ENCODE measurements around the gene ACR.
A peak's percentile ranks its signal among the peaks of the same experiment; 100 is the strongest.

The ACR gene

DNA sequence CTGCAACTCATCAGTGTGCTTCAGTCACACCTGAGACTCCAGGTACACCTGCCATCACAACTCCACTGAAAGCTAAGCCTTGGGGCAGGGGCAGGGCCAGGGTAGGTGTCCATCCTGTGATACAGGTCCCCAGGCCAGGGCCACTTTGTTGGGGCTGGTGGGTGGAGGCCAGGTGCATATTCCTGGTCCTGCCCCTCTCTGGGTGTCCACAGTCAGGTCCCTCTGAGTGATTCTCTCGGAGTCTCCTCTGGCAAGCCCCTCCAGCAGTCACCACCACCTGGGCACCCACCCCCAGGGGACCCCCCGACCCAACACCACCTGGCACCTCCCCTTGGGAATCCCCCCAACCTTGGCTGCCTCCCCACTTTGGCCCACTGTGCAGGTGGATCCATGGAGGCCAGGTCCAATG lies 9.5 kb upstream of the ACR start:
- DNase-seq (ENCODE audit: low read depth): no peak
- H3K4me3 ChIP-seq (ENCODE audit: low read length): no peak overlapping the region
- TF ChIP-seq, protein P1, sequence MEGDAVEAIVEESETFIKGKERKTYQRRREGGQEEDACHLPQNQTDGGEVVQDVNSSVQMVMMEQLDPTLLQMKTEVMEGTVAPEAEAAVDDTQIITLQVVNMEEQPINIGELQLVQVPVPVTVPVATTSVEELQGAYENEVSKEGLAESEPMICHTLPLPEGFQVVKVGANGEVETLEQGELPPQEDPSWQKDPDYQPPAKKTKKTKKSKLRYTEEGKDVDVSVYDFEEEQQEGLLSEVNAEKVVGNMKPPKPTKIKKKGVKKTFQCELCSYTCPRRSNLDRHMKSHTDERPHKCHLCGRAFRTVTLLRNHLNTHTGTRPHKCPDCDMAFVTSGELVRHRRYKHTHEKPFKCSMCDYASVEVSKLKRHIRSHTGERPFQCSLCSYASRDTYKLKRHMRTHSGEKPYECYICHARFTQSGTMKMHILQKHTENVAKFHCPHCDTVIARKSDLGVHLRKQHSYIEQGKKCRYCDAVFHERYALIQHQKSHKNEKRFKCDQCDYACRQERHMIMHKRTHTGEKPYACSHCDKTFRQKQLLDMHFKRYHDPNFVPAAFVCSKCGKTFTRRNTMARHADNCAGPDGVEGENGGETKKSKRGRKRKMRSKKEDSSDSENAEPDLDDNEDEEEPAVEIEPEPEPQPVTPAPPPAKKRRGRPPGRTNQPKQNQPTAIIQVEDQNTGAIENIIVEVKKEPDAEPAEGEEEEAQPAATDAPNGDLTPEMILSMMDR (conservative IDR thresholded peaks at IDR 0.05; ENCODE audit: low read depth, low read length): no peak

DNA sequence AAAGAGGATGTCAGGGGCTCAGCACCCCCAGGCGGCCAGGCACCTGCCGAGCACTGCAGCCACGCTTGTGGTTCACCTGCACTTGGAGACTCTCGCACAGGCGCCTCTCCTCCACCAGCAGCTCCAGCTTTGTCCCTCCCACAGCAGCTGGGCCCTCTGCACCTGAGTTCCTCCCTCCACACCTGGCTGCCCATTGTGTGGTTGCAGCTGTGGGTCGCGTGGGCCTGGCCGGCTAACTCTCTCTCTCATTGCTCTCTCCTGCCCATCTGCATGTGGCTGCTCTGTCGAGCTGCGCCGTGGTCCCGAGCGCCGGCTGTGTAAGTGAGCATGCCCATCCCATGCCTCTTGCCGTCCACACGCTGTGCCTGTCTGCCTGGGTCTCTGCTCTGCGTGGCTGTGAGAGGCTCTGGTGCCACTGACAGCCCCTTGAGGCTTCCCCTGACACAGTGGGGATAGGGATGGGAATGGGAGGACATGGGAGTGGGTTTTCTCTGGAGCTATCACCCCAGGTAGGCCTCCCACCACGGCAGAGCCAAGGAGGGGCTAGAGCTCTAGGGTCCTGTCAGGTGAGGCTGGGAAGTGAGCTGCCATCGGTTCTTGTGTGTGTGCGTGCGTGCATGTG lies 8.5 kb upstream of the ACR start:
- TF ChIP-seq, protein P1 (conservative IDR thresholded peaks at IDR 0.05; ENCODE audit: low read depth, low read length): no peak
- no peak overlapping the region for H3K4me3 ChIP-seq (ENCODE audit: low read length)
- no peak for DNase-seq (ENCODE audit: low read depth)

DNA sequence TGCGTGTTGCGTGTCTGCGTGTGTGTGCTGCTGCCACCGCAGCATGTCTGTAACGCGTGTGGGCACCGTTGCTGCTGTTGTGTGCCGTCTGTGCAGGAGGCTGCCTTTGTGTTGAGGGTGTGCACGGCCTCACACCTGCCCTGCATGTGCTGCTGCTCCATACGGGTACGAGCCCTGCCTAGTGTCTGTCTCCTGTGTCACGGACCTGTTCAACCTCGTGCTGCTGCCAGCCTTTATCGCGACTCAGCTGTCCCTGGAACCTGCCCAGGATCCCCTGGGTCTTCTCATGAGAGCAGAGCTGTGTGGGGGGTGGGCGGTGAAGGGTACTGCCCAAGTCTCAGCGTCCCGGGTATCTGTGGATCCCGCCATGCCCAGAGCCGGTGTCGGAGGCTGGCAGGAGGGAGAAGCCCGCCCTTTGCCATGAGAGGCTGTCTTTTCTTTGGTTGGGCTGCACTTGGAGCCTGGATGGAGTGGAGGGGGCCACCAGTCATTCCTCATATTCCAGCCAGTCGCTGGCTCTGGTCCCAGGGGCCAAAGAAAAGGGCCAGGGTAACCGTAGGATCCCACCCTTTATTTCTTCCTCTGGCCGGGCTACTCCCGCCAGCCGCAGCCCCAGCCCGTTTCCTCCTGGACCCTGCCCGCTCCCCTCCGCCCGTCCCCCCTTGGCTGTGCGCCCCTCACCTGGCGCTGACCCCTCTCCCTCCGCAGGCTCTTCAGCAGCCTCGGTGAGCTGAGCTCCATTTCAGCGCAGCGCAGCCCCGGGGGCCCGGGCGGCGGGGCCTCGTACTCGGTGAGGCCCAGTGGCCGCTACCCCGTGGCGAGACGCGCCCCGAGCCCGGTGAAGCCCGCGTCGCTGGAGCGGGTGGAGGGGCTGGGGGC lies 7.8 kb upstream of the ACR start:
- DNase-seq (ENCODE audit: low read depth): no peak
- TF ChIP-seq, protein P1 (conservative IDR thresholded peaks at IDR 0.05; ENCODE audit: low read depth, low read length): no peak
- no peak overlapping the region for H3K4me3 ChIP-seq (ENCODE audit: low read length)

DNA sequence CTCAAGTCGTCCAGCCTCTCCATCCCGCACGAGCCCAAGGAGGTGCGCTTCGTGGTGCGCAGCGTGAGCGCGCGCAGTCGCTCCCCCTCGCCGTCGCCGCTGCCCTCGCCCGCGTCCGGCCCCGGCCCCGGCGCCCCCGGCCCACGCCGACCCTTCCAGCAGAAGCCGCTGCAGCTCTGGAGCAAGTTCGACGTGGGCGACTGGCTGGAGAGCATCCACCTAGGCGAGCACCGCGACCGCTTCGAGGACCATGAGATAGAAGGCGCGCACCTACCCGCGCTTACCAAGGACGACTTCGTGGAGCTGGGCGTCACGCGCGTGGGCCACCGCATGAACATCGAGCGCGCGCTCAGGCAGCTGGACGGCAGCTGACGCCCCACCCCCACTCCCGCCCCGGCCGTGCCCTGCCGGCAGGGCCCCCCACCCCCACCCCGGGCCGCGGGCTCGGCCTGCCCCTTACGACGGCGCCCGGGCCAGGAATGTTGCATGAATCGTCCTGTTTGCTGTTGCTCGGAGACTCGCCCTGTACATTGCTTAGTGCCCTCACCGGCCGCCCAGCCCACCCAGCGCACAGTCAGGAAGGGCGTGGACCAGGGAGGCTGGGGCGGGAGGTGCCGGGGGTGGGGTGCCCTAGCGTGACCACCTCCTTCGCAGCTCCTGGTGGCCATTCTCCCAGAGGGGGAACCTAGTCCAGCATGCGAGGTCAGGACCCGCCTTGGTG lies 6.9 kb upstream of the ACR start:
- no peak for DNase-seq (ENCODE audit: low read depth)

DNA sequence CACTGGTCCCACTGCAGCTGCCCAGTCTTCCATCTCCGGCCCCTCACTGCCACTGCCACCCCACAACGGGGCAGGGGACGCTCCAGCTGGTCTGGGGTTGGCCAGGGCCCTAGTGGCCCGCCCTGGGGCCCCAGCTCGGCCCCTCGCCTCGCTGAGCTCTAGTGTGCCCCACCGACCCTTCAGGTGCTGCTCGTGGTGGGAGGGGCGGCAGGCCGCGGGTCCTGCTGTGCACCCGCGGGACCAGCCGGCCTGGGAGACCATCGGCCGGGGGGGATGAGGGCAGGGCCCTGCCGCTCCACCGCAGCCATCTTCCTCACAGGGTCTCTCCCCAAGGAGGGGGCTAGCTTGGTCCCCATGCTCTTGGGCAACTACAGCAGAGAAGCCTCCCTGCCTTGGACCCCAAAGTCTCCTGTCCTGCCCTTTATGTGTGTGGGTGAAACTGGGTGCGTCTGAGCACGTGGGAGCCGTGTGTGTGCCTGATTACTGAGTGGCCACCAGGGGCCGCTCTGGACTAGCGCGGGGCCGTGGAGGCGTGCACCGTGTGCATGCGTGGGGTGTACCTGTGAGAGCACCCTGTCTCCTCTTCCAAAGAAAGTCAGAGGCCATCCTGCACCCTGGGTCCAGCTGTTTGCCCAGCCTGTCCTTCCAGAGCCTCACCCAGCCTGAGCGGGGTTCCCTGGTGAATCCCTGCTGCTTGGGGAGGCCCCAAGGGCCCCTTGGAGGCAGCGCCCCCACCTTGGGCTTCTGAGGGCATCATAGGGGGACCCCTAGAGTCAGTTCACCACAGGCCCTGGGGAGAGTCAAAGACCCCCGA lies 6.0 kb upstream of the ACR start:
- no peak for DNase-seq (ENCODE audit: low read depth)
- TF ChIP-seq, protein P1 (conservative IDR thresholded peaks at IDR 0.05; ENCODE audit: low read depth, low read length): peak; percentile 86
- no peak overlapping the region for H3K4me3 ChIP-seq (ENCODE audit: low read length)

More for the DNA sequence above, 6.9 kb upstream of the ACR start:
- no peak overlapping the region for H3K4me3 ChIP-seq (ENCODE audit: low read length)
- TF ChIP-seq, protein P1 (conservative IDR thresholded peaks at IDR 0.05; ENCODE audit: low read depth, low read length): no peak

DNA sequence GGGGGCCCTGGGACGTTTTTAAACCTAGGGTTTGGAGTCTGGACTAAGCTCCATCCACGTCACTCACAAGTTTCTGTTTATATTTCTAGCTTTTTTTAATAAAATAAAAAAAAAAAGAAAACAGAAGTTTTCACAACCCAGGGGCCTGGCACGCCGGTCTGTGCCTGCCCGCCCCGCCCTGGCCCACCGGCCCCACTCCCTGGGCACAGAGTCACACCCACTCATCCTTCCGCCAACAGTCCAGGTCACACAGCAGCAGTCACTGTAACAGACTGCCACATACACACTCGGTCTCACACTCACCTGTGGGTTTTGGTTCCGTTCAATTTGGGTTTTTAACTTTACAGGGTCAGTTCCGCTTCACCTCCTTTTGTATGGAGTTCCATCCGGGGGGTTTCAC lies 5.3 kb upstream of the ACR start:
- no peak for DNase-seq (ENCODE audit: low read depth)
- no peak overlapping the region for H3K4me3 ChIP-seq (ENCODE audit: low read length)
- TF ChIP-seq, protein P1 (conservative IDR thresholded peaks at IDR 0.05; ENCODE audit: low read depth, low read length): no peak

Data from retinal pigment epithelial cell (primary cell).